OCI-LY1 (cell line): ENCODE data around the gene CLTC.

ENCODE experiments used
- H2AFZ ChIP-seq: fragments of 200-600 bp; sonication (generic), shearing (Covaris generic); 2 replicates; pipeline ENCODE4 v1.6.0; 2014; ENCODE audit warnings: antibody characterized with exemption, mild to moderate bottlenecking, low read length
- H3F3A ChIP-seq: fragments of 200-600 bp; sonication (generic), shearing (Covaris generic); 2 replicates; pipeline ENCODE4 v1.6.0; 2014; ENCODE audit warnings: mild to moderate bottlenecking, antibody characterized with exemption, low read length, moderate library complexity; ENCODE audit not compliant: insufficient read depth
- H3K27ac ChIP-seq: fragments of 200-600 bp; sonication (generic); 2 replicates; pipeline ENCODE4 v1.5.1; 2014; ENCODE audit warnings: low read length, mixed run types, mild to moderate bottlenecking, low read depth; ENCODE audit not compliant: poor library complexity, severe bottlenecking
- H3K27me3 ChIP-seq: fragments of 200-600 bp; sonication (generic); 2 replicates; pipeline ENCODE4 v1.6.0; 2014; ENCODE audit warnings: antibody characterized with exemption, mild to moderate bottlenecking, low read length, moderate library complexity; ENCODE audit not compliant: insufficient read depth
- H3K36me3 ChIP-seq: fragments of 200-600 bp; sonication (generic); 2 replicates; pipeline ENCODE4 v1.6.1; 2014; ENCODE audit warnings: mild to moderate bottlenecking, antibody characterized with exemption, low read length, moderate library complexity, mixed read lengths; ENCODE audit not compliant: insufficient read depth
- H3K4me1 ChIP-seq: fragments of 200-600 bp; sonication (generic); 2 replicates; pipeline ENCODE4 v1.5.1; 2014; ENCODE audit warnings: mild to moderate bottlenecking, low read length, moderate library complexity; ENCODE audit not compliant: insufficient read depth, severe bottlenecking
- H3K4me2 ChIP-seq: fragments of 200-600 bp; sonication (generic), shearing (Covaris generic); 2 replicates; pipeline ENCODE4 v1.6.1; 2014; ENCODE audit warnings: low read length
- H3K4me3 ChIP-seq: fragments of 200-600 bp; sonication (generic); 2 replicates; pipeline ENCODE4 v1.5.1; 2014; ENCODE audit warnings: low read length, low read depth, mild to moderate bottlenecking, mixed read lengths; ENCODE audit not compliant: poor library complexity, severe bottlenecking
- H3K79me2 ChIP-seq: fragments of 200-600 bp; shearing (Covaris generic); 2 replicates; pipeline ENCODE4 v1.6.1; 2016; ENCODE audit warnings: mixed run types, low read length, mixed read lengths; ENCODE audit not compliant: insufficient read depth
- H3K9ac ChIP-seq: fragments of 200-600 bp; sonication (generic), shearing (Covaris generic); 2 replicates; pipeline ENCODE4 v1.6.1; 2014; ENCODE audit warnings: mild to moderate bottlenecking, low read length, mixed read lengths
- H3K9me2 ChIP-seq: fragments of 200-600 bp; sonication (generic), shearing (Covaris generic); 2 replicates; pipeline ENCODE4 v1.6.1; 2014; ENCODE audit warnings: low read depth, mild to moderate bottlenecking, low read length, mixed read lengths
- H3K9me3 ChIP-seq: fragments of 200-600 bp; shearing (Covaris generic); 2 replicates; pipeline ENCODE4 v1.6.1; 2014; ENCODE audit warnings: low read length, mixed read lengths
- H4K20me1 ChIP-seq: fragments of 200-600 bp; sonication (generic), shearing (Covaris generic); 2 replicates; pipeline ENCODE4 v1.6.0; 2016; ENCODE audit warnings: mild to moderate bottlenecking, low read length; ENCODE audit not compliant: insufficient read depth
- EZH2 ChIP-seq: fragments of 200-600 bp; sonication (generic), shearing (Covaris generic); IDR thresholded peaks from 2 replicates; pipeline ENCODE4 v1.8.0; 2017; ENCODE audit warnings: borderline replicate concordance, mixed run types, mild to moderate bottlenecking, antibody characterized with exemption, low read length, moderate library complexity, mixed read lengths
- TF ChIP-seq, protein P1 (sequence below): fragments of 200-600 bp; sonication (generic), shearing (Covaris generic); IDR thresholded peaks from 2 replicates; pipeline ENCODE4 v1.5.1; 2017; ENCODE audit warnings: mild to moderate bottlenecking, antibody characterized with exemption, low read length, moderate library complexity, mixed read lengths

The CLTC gene

DNA sequence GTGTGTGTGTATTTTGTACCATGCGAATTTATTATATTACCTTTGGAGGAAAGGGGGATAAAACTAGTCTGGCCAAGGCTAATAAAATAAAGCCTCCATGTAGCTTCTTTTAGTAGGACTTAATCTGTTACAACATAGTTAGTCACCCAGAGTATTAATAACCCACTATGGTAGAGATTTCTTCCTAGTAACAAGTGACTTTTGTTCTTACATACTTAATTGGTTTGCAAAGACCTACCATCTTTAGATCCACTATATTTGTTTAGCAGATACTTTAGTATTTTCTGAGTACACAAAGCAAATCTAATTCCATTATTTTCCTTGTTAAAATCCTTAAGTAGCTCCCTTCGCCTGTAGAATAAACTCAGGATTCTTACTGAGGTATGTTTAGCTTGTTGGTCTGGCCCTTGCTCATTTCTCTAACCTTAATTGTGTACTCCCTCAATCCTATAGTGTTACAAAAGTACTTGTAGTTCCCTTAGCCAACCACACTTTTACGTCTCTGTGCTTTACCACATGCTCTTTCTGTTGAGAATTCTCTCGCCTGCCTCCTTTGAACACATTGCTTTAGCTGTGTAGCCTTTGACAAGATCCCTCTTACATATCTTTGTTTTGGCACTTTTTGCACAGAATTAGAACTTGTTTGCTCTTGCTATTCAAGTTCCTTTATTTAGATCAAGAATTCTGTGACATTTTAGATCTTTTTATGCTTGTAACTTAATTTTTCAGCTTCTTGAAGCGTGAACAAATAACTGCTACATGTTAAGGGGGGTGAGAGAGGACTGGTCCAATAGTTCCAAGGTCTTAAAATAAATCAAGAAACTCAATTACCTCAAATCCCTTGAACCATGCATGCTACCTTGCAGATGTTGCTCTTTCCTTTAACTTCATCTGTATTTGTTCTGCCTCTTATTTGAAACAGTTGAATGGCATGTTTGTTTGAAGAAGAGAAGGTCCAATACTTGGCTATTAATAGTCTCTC is 23.8 kb downstream of the CLTC start:
- no peak overlapping the region for H3K4me3 ChIP-seq
- no peaks in the 10 kb centered on the region for H3K27me3 ChIP-seq
- peak overlapping the region; percentile 88 for H3K27ac ChIP-seq
- no peaks in the 10 kb centered on the region for H3F3A ChIP-seq
- no peaks in the 10 kb centered on the region for H3K9me3 ChIP-seq
- peak overlapping the region; percentile 52; the same call in 1 of the 2 replicates for H3K4me2 ChIP-seq
- H3K36me3 ChIP-seq, result peaks cover 50% of the 10 kb centered on the region
- no peaks in the 10 kb centered on the region for H3K9me2 ChIP-seq
- no peak for TF ChIP-seq EZH2
- TF ChIP-seq, protein P1, sequence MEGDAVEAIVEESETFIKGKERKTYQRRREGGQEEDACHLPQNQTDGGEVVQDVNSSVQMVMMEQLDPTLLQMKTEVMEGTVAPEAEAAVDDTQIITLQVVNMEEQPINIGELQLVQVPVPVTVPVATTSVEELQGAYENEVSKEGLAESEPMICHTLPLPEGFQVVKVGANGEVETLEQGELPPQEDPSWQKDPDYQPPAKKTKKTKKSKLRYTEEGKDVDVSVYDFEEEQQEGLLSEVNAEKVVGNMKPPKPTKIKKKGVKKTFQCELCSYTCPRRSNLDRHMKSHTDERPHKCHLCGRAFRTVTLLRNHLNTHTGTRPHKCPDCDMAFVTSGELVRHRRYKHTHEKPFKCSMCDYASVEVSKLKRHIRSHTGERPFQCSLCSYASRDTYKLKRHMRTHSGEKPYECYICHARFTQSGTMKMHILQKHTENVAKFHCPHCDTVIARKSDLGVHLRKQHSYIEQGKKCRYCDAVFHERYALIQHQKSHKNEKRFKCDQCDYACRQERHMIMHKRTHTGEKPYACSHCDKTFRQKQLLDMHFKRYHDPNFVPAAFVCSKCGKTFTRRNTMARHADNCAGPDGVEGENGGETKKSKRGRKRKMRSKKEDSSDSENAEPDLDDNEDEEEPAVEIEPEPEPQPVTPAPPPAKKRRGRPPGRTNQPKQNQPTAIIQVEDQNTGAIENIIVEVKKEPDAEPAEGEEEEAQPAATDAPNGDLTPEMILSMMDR, result no peak
- peaks cover 73% of the 10 kb centered on the region for H3K79me2 ChIP-seq
- no peak overlapping the region for H2AFZ ChIP-seq
- peaks cover 51% of the 10 kb centered on the region for H3K4me1 ChIP-seq
- no peaks in the 10 kb centered on the region for H4K20me1 ChIP-seq
- peak overlapping the region; percentile 8; the same call in 1 of the 2 replicates for H3K9ac ChIP-seq

DNA sequence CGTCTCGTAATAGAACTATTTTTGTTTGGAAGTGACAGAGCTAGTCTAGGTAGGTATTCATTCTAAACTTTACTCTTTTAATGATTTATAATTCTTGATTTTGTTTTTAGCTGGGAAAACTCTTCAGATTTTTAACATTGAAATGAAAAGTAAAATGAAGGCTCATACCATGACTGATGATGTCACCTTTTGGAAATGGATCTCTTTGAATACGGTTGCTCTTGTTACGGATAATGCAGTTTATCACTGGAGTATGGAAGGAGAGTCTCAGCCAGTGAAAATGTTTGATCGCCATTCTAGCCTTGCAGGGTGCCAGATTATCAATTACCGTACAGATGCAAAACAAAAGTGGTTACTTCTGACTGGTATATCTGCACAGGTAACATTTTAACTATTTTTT is 27.6 kb downstream of the CLTC start:
- H3F3A ChIP-seq, result no peaks in the 10 kb centered on the region
- H3K9ac ChIP-seq, result no peak overlapping the region
- 0 out of 2 replicates have a peak, but pooled peaks cover 3% of the 10 kb centered on the region for H3K9me3 ChIP-seq
- no peaks in the 10 kb centered on the region for H3K27me3 ChIP-seq
- H3K9me2 ChIP-seq, result no peaks in the 10 kb centered on the region
- no peak overlapping the region for H3K27ac ChIP-seq
- no peak for TF ChIP-seq EZH2
- TF ChIP-seq, protein P1, result no peak
- peaks cover 37% of the 10 kb centered on the region for H3K79me2 ChIP-seq
- no peaks in the 10 kb centered on the region for H4K20me1 ChIP-seq
- H2AFZ ChIP-seq, result no peak overlapping the region
- peaks cover 89% of the 10 kb centered on the region for H3K36me3 ChIP-seq
- H3K4me1 ChIP-seq, result peaks cover 27% of the 10 kb centered on the region
- no peak overlapping the region for H3K4me2 ChIP-seq
- H3K4me3 ChIP-seq, result no peak overlapping the region

DNA sequence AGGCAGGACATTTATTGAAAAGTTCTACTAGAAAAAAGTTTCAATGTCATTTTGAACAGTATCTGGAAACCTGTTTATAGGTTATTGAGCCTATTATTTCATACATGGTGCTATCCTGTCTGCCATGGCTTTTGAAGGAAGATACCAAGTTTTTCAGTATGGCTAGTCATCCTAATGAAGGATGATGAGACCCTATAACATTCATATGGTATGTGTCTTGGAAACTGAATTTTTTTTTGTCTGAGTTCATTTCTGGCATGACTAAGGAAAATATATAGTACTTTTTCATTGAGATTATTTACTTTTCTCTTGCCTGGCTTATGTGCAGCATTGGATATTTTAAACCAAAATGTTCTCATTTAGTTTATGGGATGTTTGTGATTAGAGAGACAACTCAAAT is 30.2 kb downstream of the CLTC start:
- Histone ChIP-seq H3K4me1 (peaks cover 6% of the 10 kb centered on the region), H3K79me2 (peaks cover 13% of the 10 kb centered on the region), H3K36me3 (peaks cover 95% of the 10 kb centered on the region), H3K27ac (no peak overlapping the region), H3K9me3 (0 out of 2 replicates have a peak, but pooled peaks cover 3% of the 10 kb centered on the region), H2AFZ (no peak overlapping the region), H3K9me2 (no peaks in the 10 kb centered on the region), H4K20me1 (no peaks in the 10 kb centered on the region), H3K27me3 (no peaks in the 10 kb centered on the region), H3K4me3 (no peak overlapping the region), H3F3A (no peaks in the 10 kb centered on the region), H3K4me2 (no peak overlapping the region), H3K9ac (no peak overlapping the region)
- TF ChIP-seq, protein P1, result no peak
- no peak for TF ChIP-seq EZH2
